Fibroblast of lung (primary cell): Measurements from ENCODE around the gene VAV2. TPM values are rescaled to one million over a fixed set of nuclear protein-coding genes. Genes with fewer than 3 reads are reported as not detected.
A peak's percentile ranks its signal among the peaks of the same experiment; 100 is the strongest.

Experiments used
- DNase-seq, 2 donors: peaks; one replicate each; pipeline versions ENCODE4 v3.0.0 to v3.0.0-alpha.2; 2010; ENCODE audit warnings: low read depth in 2 of 2
- H2AFZ ChIP-seq: 2 replicates; pipeline ENCODE4 v1.5.1; 2012; ENCODE audit warnings: low read length, control low read depth, inconsistent platforms
- H3K27ac ChIP-seq: 2 replicates; pipeline ENCODE4 v1.5.1; 2011; ENCODE audit warnings: low read length, control low read depth; ENCODE audit not compliant: insufficient read depth
- H3K27me3 ChIP-seq: 2 replicates; pipeline ENCODE4 v1.5.1; 2011; ENCODE audit warnings: mild to moderate bottlenecking, low read length; ENCODE audit not compliant: control insufficient read depth, insufficient read depth
- H3K36me3 ChIP-seq: 2 replicates; pipeline ENCODE4 v1.5.1; 2011; ENCODE audit warnings: low read length; ENCODE audit not compliant: control insufficient read depth, insufficient read depth
- H3K4me1 ChIP-seq: 2 replicates; pipeline ENCODE4 v1.5.1; 2011; ENCODE audit warnings: low read length; ENCODE audit not compliant: control insufficient read depth, insufficient read depth; ENCODE audit errors: extremely low read depth
- H3K4me2 ChIP-seq: 2 replicates; pipeline ENCODE4 v1.5.1; 2011; ENCODE audit warnings: low read length, control low read depth; ENCODE audit not compliant: insufficient read depth; ENCODE audit errors: extremely low read depth
- H3K4me3 ChIP-seq, 4 experiments: fragments of 200-600 bp in 1 of 4; sonication (generic) in 1 of 4; replicated peaks in 1 of 4; 2 replicates each; pipeline ENCODE4 v1.5.1; 2011 to 2016; ENCODE audit warnings: low read length in 4 of 4, low read depth in 3 of 4, mild to moderate bottlenecking in 3 of 4, control low read depth in 2 of 4, inconsistent platforms in 1 of 4, mixed read lengths in 1 of 4; ENCODE audit not compliant: insufficient read depth in 1 of 4; ENCODE audit errors: control extremely low read depth in 1 of 4
- H3K79me2 ChIP-seq: 2 replicates; pipeline ENCODE4 v1.5.1; 2012; ENCODE audit warnings: mild to moderate bottlenecking, low read length, inconsistent platforms; ENCODE audit not compliant: control insufficient read depth, insufficient read depth
- H3K9ac ChIP-seq: 2 replicates; pipeline ENCODE4 v1.5.1; 2011; ENCODE audit warnings: mild to moderate bottlenecking, low read length, control low read depth; ENCODE audit not compliant: insufficient read depth
- H3K9me3 ChIP-seq: 2 replicates; pipeline ENCODE4 v1.5.1; 2012; ENCODE audit warnings: low read depth, low read length; ENCODE audit not compliant: control insufficient read depth, insufficient read depth
- H4K20me1 ChIP-seq: 2 replicates; pipeline ENCODE4 v1.5.1; 2011; ENCODE audit warnings: low read length; ENCODE audit not compliant: control insufficient read depth, insufficient read depth; ENCODE audit errors: extremely low read depth
- EZH2 ChIP-seq: IDR thresholded peaks from 2 replicates; pipeline ENCODE4 v1.5.1; 2012; ENCODE audit warnings: low read length, control low read depth, mild to moderate bottlenecking; ENCODE audit errors: missing control alignments
- polyA plus RNA-seq, 2 donors: library from polyadenylated mRNA; depleted of rRNA in 1 of 2; stranded (reverse) in 1 of 2; unstranded in 1 of 2; fragments of >200 nt; gene quantifications; 2 replicates each; pipeline ENCODE4 v1.2.1, GENCODE V29; 2011 to 2012; ENCODE audit warnings: missing spikeins in 1 of 2
- total RNA-seq: library from RNA; depleted of rRNA; stranded (reverse); fragments of >200 nt; gene quantifications from 2 replicates; pipeline ENCODE4 v1.2.1, GENCODE V29; 2014
- TF ChIP-seq, protein P1 (sequence below), 2 donors: IDR thresholded peaks in 1 of 2; conservative IDR thresholded peaks in 1 of 2; 1 replicate in 1 of 2; 2 replicates in 1 of 2; pipeline ENCODE4 v1.5.1; 2011 to 2012; ENCODE audit warnings: low read length in 2 of 2, control low read depth in 1 of 2, inconsistent platforms in 1 of 2, low read depth in 1 of 2, mild to moderate bottlenecking in 1 of 2

The VAV2 gene
- total and polyA plus RNA-seq, 2 donors (not counting 1 experiment from before 2014, with no cell fraction given): 13.7 to 17.7 TPM

DNA sequence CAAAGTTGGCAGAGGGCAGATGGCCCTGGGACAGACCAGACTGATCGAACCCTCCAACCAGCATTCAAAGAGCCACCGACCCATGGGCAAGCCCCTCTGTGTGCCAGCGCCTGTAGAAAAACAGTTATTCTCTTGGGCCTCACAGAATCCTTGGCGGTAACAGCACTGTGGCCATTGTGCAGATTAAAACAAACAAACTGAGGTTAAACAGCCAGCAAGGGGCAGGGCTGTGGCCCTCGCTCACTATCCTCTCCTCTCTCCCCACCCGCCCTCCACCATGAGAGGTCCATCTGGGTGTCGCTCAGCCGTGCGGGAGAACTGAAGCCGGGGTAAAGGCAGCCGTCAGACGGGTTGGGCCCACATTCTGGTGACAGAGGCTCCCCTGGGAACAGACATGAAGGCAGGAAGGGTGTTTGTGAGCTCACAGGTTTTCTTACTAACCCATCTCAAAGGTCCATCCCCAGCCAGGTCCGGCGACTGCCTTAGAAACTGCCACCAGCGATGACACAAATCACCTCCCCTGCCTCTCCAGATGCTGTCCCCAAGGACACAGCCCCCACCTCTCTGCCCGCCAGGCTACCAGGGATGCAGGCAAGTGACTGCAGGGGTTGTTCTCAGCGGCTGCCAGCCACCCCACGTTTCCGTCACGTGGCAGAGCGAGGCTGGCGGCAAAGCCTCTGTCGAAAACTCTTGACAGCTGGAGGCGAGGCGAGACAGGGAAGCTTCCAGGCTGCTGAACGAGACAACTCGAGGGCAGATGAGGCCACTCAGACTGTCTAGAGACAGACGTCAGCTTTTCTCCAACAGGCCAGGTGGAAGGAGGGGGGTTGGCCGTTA, 178.2 kb downstream of the VAV2 start:
- no peak overlapping the region for H3K4me2 ChIP-seq
- peaks cover 2% of the 10 kb centered on the region for H3K36me3 ChIP-seq
- H3K27ac ChIP-seq: no peak overlapping the region
- DNase-seq: peak in 1 of 2 donors; percentile 84
- H3K79me2 ChIP-seq: no peaks in the 10 kb centered on the region
- H4K20me1 ChIP-seq: no peaks in the 10 kb centered on the region
- no peaks in the 10 kb centered on the region for H3K27me3 ChIP-seq
- H3K9me3 ChIP-seq: no peaks in the 10 kb centered on the region
- TF ChIP-seq, protein P1, sequence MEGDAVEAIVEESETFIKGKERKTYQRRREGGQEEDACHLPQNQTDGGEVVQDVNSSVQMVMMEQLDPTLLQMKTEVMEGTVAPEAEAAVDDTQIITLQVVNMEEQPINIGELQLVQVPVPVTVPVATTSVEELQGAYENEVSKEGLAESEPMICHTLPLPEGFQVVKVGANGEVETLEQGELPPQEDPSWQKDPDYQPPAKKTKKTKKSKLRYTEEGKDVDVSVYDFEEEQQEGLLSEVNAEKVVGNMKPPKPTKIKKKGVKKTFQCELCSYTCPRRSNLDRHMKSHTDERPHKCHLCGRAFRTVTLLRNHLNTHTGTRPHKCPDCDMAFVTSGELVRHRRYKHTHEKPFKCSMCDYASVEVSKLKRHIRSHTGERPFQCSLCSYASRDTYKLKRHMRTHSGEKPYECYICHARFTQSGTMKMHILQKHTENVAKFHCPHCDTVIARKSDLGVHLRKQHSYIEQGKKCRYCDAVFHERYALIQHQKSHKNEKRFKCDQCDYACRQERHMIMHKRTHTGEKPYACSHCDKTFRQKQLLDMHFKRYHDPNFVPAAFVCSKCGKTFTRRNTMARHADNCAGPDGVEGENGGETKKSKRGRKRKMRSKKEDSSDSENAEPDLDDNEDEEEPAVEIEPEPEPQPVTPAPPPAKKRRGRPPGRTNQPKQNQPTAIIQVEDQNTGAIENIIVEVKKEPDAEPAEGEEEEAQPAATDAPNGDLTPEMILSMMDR (conservative IDR thresholded peaks at IDR 0.05 in 1 of 2, IDR thresholded peaks at IDR 0.05 in 1 of 2; ENCODE audit: low read depth in 1 of 2, low read length in 2 of 2): no peak
- TF ChIP-seq EZH2: no peak
- no peak overlapping the region for H3K4me3 ChIP-seq
- no peak overlapping the region for H2AFZ ChIP-seq
- no peak overlapping the region for H3K9ac ChIP-seq
- peaks cover 2% of the 10 kb centered on the region for H3K4me1 ChIP-seq

DNA sequence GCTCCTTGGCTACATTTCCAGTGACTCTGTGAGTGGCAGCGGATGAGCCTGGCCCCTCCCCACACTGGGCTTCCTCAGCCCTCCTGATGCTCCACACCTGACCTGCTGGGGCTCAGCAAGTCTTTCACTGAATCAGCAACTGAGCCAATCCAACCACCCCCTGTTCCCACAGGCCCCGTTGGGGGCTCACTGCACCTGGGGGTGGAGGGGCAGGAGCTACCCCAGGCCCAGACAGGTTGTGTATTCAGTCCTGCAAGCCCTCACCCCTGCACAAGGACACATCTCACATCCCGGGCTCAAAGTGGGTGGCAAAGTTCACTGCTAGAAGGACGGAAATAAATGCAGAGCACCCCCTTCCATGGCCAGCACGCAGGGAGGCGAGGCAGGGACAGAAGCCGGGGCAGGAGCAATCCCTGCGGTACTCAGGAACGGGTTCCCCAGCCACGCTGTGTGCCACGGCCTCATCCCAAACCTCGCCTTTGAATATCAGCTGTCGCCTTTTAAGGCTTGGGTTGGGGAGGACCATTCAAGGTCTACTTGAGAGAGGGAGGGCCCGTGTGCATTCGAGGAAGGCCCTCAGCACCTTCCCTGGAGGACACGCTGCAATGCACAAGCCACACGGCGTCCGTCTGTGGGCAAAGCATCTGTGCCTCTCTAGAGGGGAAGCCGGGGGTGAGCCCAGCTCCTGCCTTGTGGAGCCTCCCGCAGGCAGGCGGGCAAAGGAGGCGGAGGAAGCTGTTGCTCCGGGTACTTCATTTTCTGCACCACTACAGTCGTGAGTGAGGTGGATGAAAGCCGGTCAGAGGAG, 179.0 kb downstream of the VAV2 start:
- H4K20me1 ChIP-seq: no peaks in the 10 kb centered on the region
- H3K79me2 ChIP-seq: no peaks in the 10 kb centered on the region
- no peak overlapping the region for H3K4me3 ChIP-seq
- no peak for TF ChIP-seq EZH2
- TF ChIP-seq, protein P1 (conservative IDR thresholded peaks at IDR 0.05 in 1 of 2, IDR thresholded peaks at IDR 0.05 in 1 of 2; ENCODE audit: low read depth in 1 of 2, low read length in 2 of 2): no peak
- no peak for DNase-seq
- H3K36me3 ChIP-seq: peaks cover 6% of the 10 kb centered on the region
- no peaks in the 10 kb centered on the region for H3K9me3 ChIP-seq
- H2AFZ ChIP-seq: no peak overlapping the region
- no peak overlapping the region for H3K9ac ChIP-seq
- H3K27me3 ChIP-seq: no peaks in the 10 kb centered on the region
- no peak overlapping the region for H3K27ac ChIP-seq
- H3K4me1 ChIP-seq: peaks cover 2% of the 10 kb centered on the region
- no peak overlapping the region for H3K4me2 ChIP-seq

DNA sequence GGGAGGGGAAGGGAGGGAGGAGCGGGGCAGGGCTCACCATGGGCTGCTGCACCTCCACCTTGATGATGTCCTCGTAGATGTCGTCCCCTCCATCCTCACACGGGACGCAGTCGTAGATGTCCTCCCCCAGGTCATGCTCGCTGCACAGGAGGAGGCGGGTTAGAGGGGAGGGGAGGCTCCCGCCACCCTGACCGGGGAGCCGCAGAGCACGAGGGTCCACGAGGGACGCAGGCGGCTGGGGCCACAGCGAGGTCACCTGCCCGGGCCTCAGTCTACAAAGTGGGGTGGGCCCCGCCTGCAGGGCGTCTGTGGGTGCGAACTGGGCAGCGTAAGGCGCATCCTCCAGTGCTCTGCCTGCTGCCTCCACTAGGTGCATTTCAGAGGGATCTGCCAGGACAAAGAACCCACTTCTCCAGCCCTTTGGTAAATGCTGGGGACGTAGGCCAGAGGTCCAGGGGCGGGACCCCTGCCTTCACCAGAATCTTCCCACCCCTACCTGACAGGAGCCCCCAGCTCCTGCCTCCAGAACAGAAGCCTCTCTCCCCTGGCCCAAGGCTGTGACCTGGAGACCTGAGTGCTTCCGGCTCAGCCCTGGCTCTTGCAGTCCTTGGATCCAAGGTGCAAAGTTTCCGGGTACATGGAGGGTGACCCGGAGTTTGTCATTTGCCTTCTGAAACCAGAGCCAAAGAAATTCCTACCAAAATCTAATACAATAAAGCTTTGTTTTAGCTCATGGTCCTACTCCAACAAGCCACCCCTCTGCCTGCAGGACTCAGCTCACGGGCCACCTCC, 179.9 kb downstream of the VAV2 start:
- Histone ChIP-seq H3K4me2 (no peak overlapping the region), H3K9ac (no peak overlapping the region), H3K27ac (no peak overlapping the region), H3K79me2 (no peaks in the 10 kb centered on the region), H3K4me3 (no peak overlapping the region), H3K4me1 (peaks cover 2% of the 10 kb centered on the region), H4K20me1 (no peaks in the 10 kb centered on the region), H2AFZ (no peak overlapping the region), H3K36me3 (peaks cover 6% of the 10 kb centered on the region), H3K9me3 (no peaks in the 10 kb centered on the region), H3K27me3 (no peaks in the 10 kb centered on the region)
- TF ChIP-seq, protein P1 (conservative IDR thresholded peaks at IDR 0.05 in 1 of 2, IDR thresholded peaks at IDR 0.05 in 1 of 2; ENCODE audit: low read depth in 1 of 2, low read length in 2 of 2): no peak
- TF ChIP-seq EZH2: no peak
- DNase-seq: no peak
